ENCODE results near the gene SLC35B1. TPM values are rescaled to one million over a fixed set of nuclear protein-coding genes. Genes with fewer than 3 reads are reported as not detected.

The SLC35B1 gene
- total and polyA plus RNA-seq, 2 donors (not counting 3 experiments of a cell fraction or from before 2014, with no cell fraction given), result 87.0 to 142 TPM

DNA sequence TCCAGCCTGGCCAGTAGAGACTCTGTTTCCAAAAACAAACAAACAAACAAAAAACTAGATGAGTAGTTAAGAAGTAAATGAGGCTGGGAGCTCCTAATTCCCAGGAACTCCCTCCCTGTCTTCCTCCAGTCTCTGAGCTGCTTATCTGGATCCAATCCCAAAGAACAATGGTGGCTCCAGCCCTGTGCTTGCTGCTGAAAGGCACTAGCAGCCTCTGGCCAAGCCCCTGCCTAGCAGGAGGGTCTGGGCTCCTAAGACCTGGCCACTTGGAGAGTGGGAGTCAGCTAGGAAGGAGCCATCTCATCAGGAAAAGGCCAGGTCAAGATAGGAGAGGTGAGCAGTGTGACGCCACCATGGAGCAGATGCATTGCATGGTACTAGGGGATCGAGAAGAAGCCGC lies 14.3 kb upstream of the SLC35B1 start:
- no TSS peak for BruUV-seq (replicated peaks)
- H2AFZ ChIP-seq (ENCODE audit: low read depth, low read length), result no peak overlapping the region
- dilution Hi-C loops (cut with MboI; ENCODE audit: extremely low pct_ligation_motif_present, low sequenced_read_pairs) (no loop called here), intact Hi-C loops (cut with micrococcal nuclease) (no loop called here)
- H3K36me3 ChIP-seq (ENCODE audit: control insufficient read depth in 2 of 2, extremely low read depth in 1 of 2, insufficient read depth in 2 of 2, low read length in 2 of 2), result peaks cover 0 to 25% of the 10 kb centered on the region in 2 experiments
- H3K27ac ChIP-seq (ENCODE audit: insufficient read depth, low read depth, low read length), result no peak overlapping the region
- H3K79me2 ChIP-seq (ENCODE audit: control insufficient read depth, insufficient read depth, low read length), result no peaks in the 10 kb centered on the region
- ChIA-PET POLR2A (no interaction called here), CTCF (interaction anchor here (0.9 to 1.3 kb wide), 4 partner anchors 10 to 52 kb away, joined by 3 read pairs; no protein-coding TSS in a partner anchor)
- H3K4me1 ChIP-seq (ENCODE audit: control insufficient read depth, extremely low read depth, insufficient read depth, low read length), result no peaks in the 10 kb centered on the region
- FAIRE-seq, result no peak
- no peak for DNase-seq (ENCODE audit: low read depth, low spot score)
- no peaks in the 10 kb centered on the region for H3K9me3 ChIP-seq (replicated peaks; ENCODE audit: control insufficient read depth, insufficient read depth, low read length)
- TF ChIP-seq JUN (IDR thresholded peaks at IDR 0.05; ENCODE audit: borderline replicate concordance, insufficient read depth, insufficient read length, low read depth), result no peak
- H3K9ac ChIP-seq (replicated peaks; ENCODE audit: extremely low read depth, insufficient read depth, low read length), result no peak overlapping the region
- no peak overlapping the region for H3K4me3 ChIP-seq (replicated peaks in 1 of 3; ENCODE audit: insufficient read depth in 1 of 3, low read depth in 1 of 3, low read length in 3 of 3)
- H4K20me1 ChIP-seq (replicated peaks; ENCODE audit: control insufficient read depth, extremely low read depth, insufficient read depth, low read length), result no peaks in the 10 kb centered on the region
- no peaks in the 10 kb centered on the region for H3K9me1 ChIP-seq (replicated peaks; ENCODE audit: control insufficient read depth, extremely low read depth, insufficient read depth, low read length)
- no peaks in the 10 kb centered on the region for H3K27me3 ChIP-seq (ENCODE audit: control insufficient read depth in 2 of 2, insufficient read depth in 2 of 2, low read length in 2 of 2)
- H3K4me2 ChIP-seq (ENCODE audit: insufficient read depth, low read length), result no peak overlapping the region

DNA sequence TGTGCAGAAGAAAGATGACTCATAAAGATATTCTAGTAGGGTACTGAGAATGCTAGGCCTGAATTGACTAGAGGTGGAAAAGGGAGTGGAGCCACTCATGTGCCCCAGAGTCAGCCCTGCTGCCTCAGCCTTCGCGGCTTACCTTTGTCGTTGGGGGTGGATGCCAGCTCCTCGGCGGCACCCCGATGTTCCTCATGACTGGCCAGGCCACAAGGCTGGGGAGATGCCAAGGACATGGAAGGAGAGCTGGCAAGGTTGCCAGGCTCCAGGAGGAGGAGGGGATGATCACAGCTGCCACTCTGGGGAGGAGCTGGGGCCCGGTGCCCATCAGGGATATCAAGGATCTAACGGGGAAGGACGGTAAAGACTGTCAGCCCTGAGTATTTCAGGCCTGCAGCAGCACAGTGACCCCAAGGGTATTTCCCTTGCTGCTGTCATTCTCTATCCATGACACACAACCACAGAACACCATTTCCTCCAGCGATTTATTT lies 9.7 kb upstream of the SLC35B1 start:
- peak; percentile 13 for TF ChIP-seq JUN (IDR thresholded peaks at IDR 0.05; ENCODE audit: borderline replicate concordance, insufficient read depth, insufficient read length, low read depth)
- no peak for TF ChIP-seq FOS (IDR thresholded peaks at IDR 0.05; ENCODE audit: borderline replicate concordance, insufficient read depth, low read length)
- no peak overlapping the region for H3K27ac ChIP-seq (ENCODE audit: insufficient read depth, low read depth, low read length)
- H3K4me1 ChIP-seq (ENCODE audit: control insufficient read depth, extremely low read depth, insufficient read depth, low read length), result no peaks in the 10 kb centered on the region
- H3K9me1 ChIP-seq (replicated peaks; ENCODE audit: control insufficient read depth, extremely low read depth, insufficient read depth, low read length), result no peaks in the 10 kb centered on the region
- no peak overlapping the region for H2AFZ ChIP-seq (ENCODE audit: low read depth, low read length)
- H3K9me3 ChIP-seq (replicated peaks; ENCODE audit: control insufficient read depth, insufficient read depth, low read length), result no peaks in the 10 kb centered on the region
- no peak overlapping the region for H3K4me2 ChIP-seq (ENCODE audit: insufficient read depth, low read length)
- CTCF ChIA-PET, result no interaction called here
- intact Hi-C loops (cut with micrococcal nuclease) (no loop called here), dilution Hi-C loops (cut with MboI; ENCODE audit: extremely low pct_ligation_motif_present, low sequenced_read_pairs) (no loop called here)
- BruUV-seq (replicated peaks), result no TSS peak
- no peak for FAIRE-seq
- no peak for DNase-seq (ENCODE audit: low read depth, low spot score)
- peaks cover 0 to 21% of the 10 kb centered on the region in 2 experiments for H3K36me3 ChIP-seq (ENCODE audit: control insufficient read depth in 2 of 2, extremely low read depth in 1 of 2, insufficient read depth in 2 of 2, low read length in 2 of 2)
- no peak overlapping the region for H3K4me3 ChIP-seq (replicated peaks in 1 of 3; ENCODE audit: insufficient read depth in 1 of 3, low read depth in 1 of 3, low read length in 3 of 3)
- H3K9ac ChIP-seq (replicated peaks; ENCODE audit: extremely low read depth, insufficient read depth, low read length), result no peak overlapping the region
- H3K27me3 ChIP-seq (ENCODE audit: control insufficient read depth in 2 of 2, insufficient read depth in 2 of 2, low read length in 2 of 2), result no peaks in the 10 kb centered on the region
- no peaks in the 10 kb centered on the region for H4K20me1 ChIP-seq (replicated peaks; ENCODE audit: control insufficient read depth, extremely low read depth, insufficient read depth, low read length)
- no peaks in the 10 kb centered on the region for H3K79me2 ChIP-seq (ENCODE audit: control insufficient read depth, insufficient read depth, low read length)
- POLR2A ChIA-PET, result interaction anchor here (0.6 to 1.1 kb wide), 2 partner anchors 47 to 69 kb away, joined by 3 to 5 read pairs; partner anchors contain the start of gene FAM117A

All from endothelial cell of umbilical vein (primary cell).